GM18873 (cell line): ENCODE data around the gene CEP85L.
A peak's percentile ranks its signal among the peaks of the same experiment; 100 is the strongest.

Source experiments
- ATAC-seq: cut with Tn5 transposase; IDR thresholded peaks from one replicate; pipeline ENCODE4 v1.9.1; 2021; ENCODE audit warnings: mild to moderate bottlenecking, moderate library complexity, moderate number of reproducible peaks; ENCODE audit not compliant: unreplicated experiment, low FRiP score

Gene CEP85L

GRCh38 chr6:118511930-118512715, 139.3 kb downstream of the CEP85L start:
- no peak for ATAC-seq

GRCh38 chr6:118509009-118509617, 142.3 kb downstream of the CEP85L start:
- ATAC-seq, result no peak

- no peak for ATAC-seq
These were observed 143.8 kb downstream of the CEP85L start for GRCh38 chr6:118507636-118508035.

GRCh38 chr6:118506071-118506638, 145.2 kb downstream of the CEP85L start:
- ATAC-seq, result no peak

- no peak for ATAC-seq
These were observed 145.7 kb downstream of the CEP85L start for GRCh38 chr6:118505656-118506055.

- no peak for ATAC-seq
These were observed 146.8 kb downstream of the CEP85L start for GRCh38 chr6:118504611-118505010.

GRCh38 chr6:118502169-118502568, 149.2 kb downstream of the CEP85L start:
- ATAC-seq, result no peak

GRCh38 chr6:118501765-118502164, 149.6 kb downstream of the CEP85L start:
- no peak for ATAC-seq

GRCh38 chr6:118501099-118501498, 150.3 kb downstream of the CEP85L start:
- no peak for ATAC-seq

GRCh38 chr6:118500130-118501015, 151.0 kb downstream of the CEP85L start:
- ATAC-seq, result no peak

- ATAC-seq, result no peak
These were observed 155.7 kb downstream of the CEP85L start for GRCh38 chr6:118495485-118496280.

- ATAC-seq, result no peak
These were observed 157.3 kb downstream of the CEP85L start for GRCh38 chr6:118494091-118494490.

GRCh38 chr6:118489990-118490389, 161.4 kb downstream of the CEP85L start:
- ATAC-seq, result no peak

- ATAC-seq, result no peak
These were observed 162.8 kb downstream of the CEP85L start for GRCh38 chr6:118488631-118489030.

- ATAC-seq, result peak; percentile 92
These were observed 165.5 kb downstream of the CEP85L start for GRCh38 chr6:118485601-118486550.

- no peak for ATAC-seq
These were observed 174.8 kb downstream of the CEP85L start for GRCh38 chr6:118476551-118476950.

GRCh38 chr6:118473266-118473665, 178.1 kb downstream of the CEP85L start:
- ATAC-seq, result no peak

GRCh38 chr6:118469468-118469867, 181.9 kb downstream of the CEP85L start:
- no peak for ATAC-seq
